K562 (cell line): ENCODE measurements around the gene KCNK6. TPM values are rescaled to one million over a fixed set of nuclear protein-coding genes. Genes with fewer than 3 reads are reported as not detected.

Experiments used
- ATAC-seq: fragments of 200-7000 bp; cut with Tn5 transposase; 3 replicates; pipeline ENCODE4 v1.9.1; 2020; ENCODE audit warnings: moderate library complexity
- BruUV-seq: library from RNA; stranded (reverse); fragments of 400-500 nt; replicated peaks from 2 replicates; lab custom pipeline; 2021; lab: Mats Ljungman, UMichigan
- CTCF ChIA-PET: fragments of 300-600 bp; formaldehyde crosslinking; extraction: SDS; loops from one replicate; lab custom pipeline; 2021; ENCODE audit warnings: low intra/inter-chr PET ratio; lab: Yijun Ruan, JAX
- POLR2A ChIA-PET: fragments of 300-600, 350-650 bp; sonication (Branson Sonifier 250); formaldehyde crosslinking; extraction: SDS; loops from one replicate; lab custom pipeline; 2021; ENCODE audit warnings: antibody characterized with exemption, inconsistent platforms; lab: Yijun Ruan, JAX
- DNase-seq, 4 experiments: peaks; one replicate each; pipeline versions ENCODE4 v3.0.0 to v3.0.0-alpha.2; 2011 to 2018; ENCODE audit warnings: low spot score in 3 of 4, mixed read lengths in 3 of 4; ENCODE audit errors: extremely low read depth in 1 of 4
- FAIRE-seq: peaks from 2 replicates; lab custom pipeline; 2011; peaks lifted over from hg19 to GRCh38; lab: Jason Lieb, UNC
- H2AFZ ChIP-seq: 2 replicates; pipeline ENCODE4 v1.6.0; 2011; ENCODE audit warnings: low read depth, low read length, control low read depth, inconsistent platforms
- H3K27ac ChIP-seq: fragments of 200-600 bp; 3 replicates; pipeline ENCODE4 v1.8.0; 2011; ENCODE audit warnings: low read depth, mild to moderate bottlenecking, control low read depth, inconsistent platforms, low read length, moderate library complexity, mixed read lengths; ENCODE audit errors: extremely low read depth
- H3K27me3 ChIP-seq, 2 experiments: fragments of 300-600 bp in 1 of 2; 2 replicates in 1 of 2; 3 replicates in 1 of 2; pipeline versions ENCODE4 v1.6.0 to v1.8.0; 2011; ENCODE audit warnings: inconsistent platforms in 2 of 2, low read length in 2 of 2, mild to moderate bottlenecking in 1 of 2, mixed read lengths in 1 of 2, moderate library complexity in 1 of 2; ENCODE audit not compliant: control insufficient read depth in 2 of 2, insufficient read depth in 2 of 2
- H3K36me3 ChIP-seq: fragments of 300-600 bp; 3 replicates; pipeline ENCODE4 v1.8.0; 2011; ENCODE audit warnings: mild to moderate bottlenecking, low read length, inconsistent platforms; ENCODE audit not compliant: control insufficient read depth, insufficient read depth
- H3K4me1 ChIP-seq, 2 experiments: fragments of 200-600 bp in 1 of 2; replicated peaks in 1 of 2; 2 replicates in 1 of 2; 3 replicates in 1 of 2; pipeline versions ENCODE4 v1.5.1 to v1.8.0; 2011; ENCODE audit warnings: inconsistent platforms in 2 of 2, low read length in 2 of 2, mild to moderate bottlenecking in 1 of 2, mixed read lengths in 1 of 2, moderate library complexity in 1 of 2; ENCODE audit not compliant: control insufficient read depth in 2 of 2, insufficient read depth in 2 of 2
- H3K4me2 ChIP-seq: 2 replicates; pipeline ENCODE4 v1.6.1; 2011; ENCODE audit warnings: low read length, control low read depth, inconsistent platforms, mixed read lengths; ENCODE audit not compliant: insufficient read depth
- H3K4me3 ChIP-seq: fragments of 200-600 bp; sonication (generic), shearing (Covaris generic); 2 replicates; pipeline ENCODE4 v1.5.1; 2016; ENCODE audit warnings: control low read depth, inconsistent platforms
- H3K79me2 ChIP-seq: fragments of 200-600 bp; 3 replicates; pipeline ENCODE4 v1.8.0; 2011; ENCODE audit warnings: low read length, inconsistent platforms; ENCODE audit not compliant: control insufficient read depth, insufficient read depth
- H3K9ac ChIP-seq, 2 experiments: 2 replicates each; pipeline versions ENCODE4 v1.6.0 to v1.6.1; 2011; ENCODE audit warnings: low read depth in 2 of 2, low read length in 2 of 2, control low read depth in 1 of 2, inconsistent platforms in 1 of 2, mild to moderate bottlenecking in 1 of 2, mixed read lengths in 1 of 2; ENCODE audit not compliant: insufficient read depth in 1 of 2
- H3K9me1 ChIP-seq: one replicate; pipeline ENCODE4 v1.6.0; 2011; ENCODE audit warnings: inconsistent platforms, mild to moderate bottlenecking, low read length, moderate library complexity; ENCODE audit not compliant: control insufficient read depth, insufficient read depth
- H3K9me3 ChIP-seq: replicated peaks from 2 replicates; pipeline ENCODE4 v1.5.1; 2011; ENCODE audit warnings: low read depth, low read length, inconsistent platforms; ENCODE audit not compliant: control insufficient read depth, insufficient read depth
- H4K20me1 ChIP-seq: replicated peaks from 2 replicates; pipeline ENCODE4 v1.6.1; 2011; ENCODE audit warnings: low read length, inconsistent platforms, mixed read lengths; ENCODE audit not compliant: control insufficient read depth, insufficient read depth
- CREBBP ChIP-seq: IDR thresholded peaks from one replicate; pipeline ENCODE4 v1.6.1; 2012; ENCODE audit warnings: low read depth, mild to moderate bottlenecking, control low read depth, inconsistent platforms, low read length
- WGBS: fragments of 100-300 bp; shearing (Covaris generic); methylation state at CpG from one replicate; pipeline ENCODE4 v1.1.6; 2016; ENCODE audit warnings: low coverage, mixed read lengths; ENCODE audit not compliant: insufficient coverage; ENCODE audit errors: missing lambda C conversion rate; 5-methylcytosine and 5-hydroxymethylcytosine counted together
- in situ Hi-C: fragments of 300-500 bp; cut with MboI; formaldehyde crosslinking; loops from 4 replicates; pipeline ENCODE4 v1.15.0; 2018; ENCODE audit warnings: inconsistent platforms, mixed read lengths
- intact Hi-C: fragments of 100-400 bp; cut with micrococcal nuclease; formaldehyde crosslinking; loops from 2 replicates; pipeline ENCODE4 v1.14.2; 2022
- polyA plus RNA-seq, 8 experiments: library from polyadenylated mRNA; depleted of rRNA in 4 of 8; stranded (reverse) in 5 of 8; unstranded in 3 of 8; fragments of >200 nt; fragmentation: Nextera tagmentation in 2 of 8; fragmentation: Illumina TruSeq in 1 of 8; extraction: Ambion mirVana in 2 of 8; extraction: Trizol in 1 of 8; gene quantifications; 2 replicates each; pipeline versions ENCODE4 v1.2.1 to v1.2.3, GENCODE V29; 2011 to 2014; ENCODE audit warnings: inconsistent platforms in 1 of 8, missing spikeins in 1 of 8
- total RNA-seq, 7 experiments: library from RNA; depleted of rRNA in 6 of 7; stranded (reverse); fragments of >200 nt in 6 of 7; fragmentation: Illumina TruSeq in 2 of 7; extraction: Trizol in 2 of 7; gene quantifications; 2 replicates each; pipeline versions ENCODE4 v1.2.1 to v1.2.3, GENCODE V29; 2011 to 2021; ENCODE audit warnings: low replicate concordance in 1 of 7
- TF ChIP-seq, protein P1 (sequence below): fragments of 450-650 bp; IDR thresholded peaks from 2 replicates; pipeline ENCODE4 v1.6.1; 2016; ENCODE audit warnings: mild to moderate bottlenecking, moderate library complexity
- TF ChIP-seq, protein P2 (sequence below): fragments of 450-650 bp; formaldehyde crosslinking; IDR thresholded peaks from 2 replicates; pipeline ENCODE4 v1.4.0; 2020; ENCODE audit warnings: mild to moderate bottlenecking, mixed read lengths

KCNK6 gene
- total and polyA plus RNA-seq, 9 of the 15 experiments (the other 6 are each of a cell fraction or from before 2014, with no cell fraction given): 0.05 to 0.42 (median 0.15) TPM

DNA sequence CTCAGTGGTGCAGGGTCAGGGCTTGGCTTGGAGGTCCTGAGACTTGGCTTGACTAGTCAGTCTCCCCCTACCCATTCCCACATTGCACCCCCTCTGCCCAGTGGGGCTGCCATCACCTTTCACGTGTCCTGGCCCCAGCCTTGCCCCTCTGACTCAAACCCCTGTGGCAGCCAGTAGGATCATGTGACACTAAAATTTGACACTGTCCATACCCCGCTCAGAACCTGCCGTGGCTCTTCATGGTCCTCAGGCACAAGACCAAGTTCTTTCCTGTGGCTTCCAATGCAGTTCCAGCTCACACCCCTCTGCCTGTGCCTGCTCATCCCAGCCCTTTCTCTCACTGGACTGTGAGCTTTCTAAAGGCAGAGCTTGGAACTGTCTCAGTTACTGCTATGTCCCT, 56.9 kb downstream of the KCNK6 start:
- in situ Hi-C loops: no loop called here

More for the DNA sequence above, 56.9 kb downstream of the KCNK6 start:
- H3K9me1 ChIP-seq: no peaks in the 10 kb centered on the region
- H2AFZ ChIP-seq: no peak overlapping the region
- peaks cover 46% of the 10 kb centered on the region for H3K79me2 ChIP-seq
- H3K27me3 ChIP-seq: no peaks in the 10 kb centered on the region
- ChIA-PET POLR2A (interaction anchor here (1.2 to 3.8 kb wide), 2 partner anchors 9 to 11 kb away, joined by 6 to 27 read pairs; partner anchors contain the start of gene GGN), CTCF (no interaction called here)
- H3K27ac ChIP-seq: no peak overlapping the region
- no TSS peak for BruUV-seq
- H3K9me3 ChIP-seq: no peaks in the 10 kb centered on the region; the same call in 1 of the 2 replicates
- peaks cover 16% of the 10 kb centered on the region for H4K20me1 ChIP-seq
- peak overlapping the region; percentile 88; the same call in 1 of the 2 replicates for H3K4me3 ChIP-seq
- H3K4me2 ChIP-seq: no peak overlapping the region; the same call in 1 of the 2 replicates
- TF ChIP-seq CREBBP: no peak
- TF ChIP-seq, protein P1, sequence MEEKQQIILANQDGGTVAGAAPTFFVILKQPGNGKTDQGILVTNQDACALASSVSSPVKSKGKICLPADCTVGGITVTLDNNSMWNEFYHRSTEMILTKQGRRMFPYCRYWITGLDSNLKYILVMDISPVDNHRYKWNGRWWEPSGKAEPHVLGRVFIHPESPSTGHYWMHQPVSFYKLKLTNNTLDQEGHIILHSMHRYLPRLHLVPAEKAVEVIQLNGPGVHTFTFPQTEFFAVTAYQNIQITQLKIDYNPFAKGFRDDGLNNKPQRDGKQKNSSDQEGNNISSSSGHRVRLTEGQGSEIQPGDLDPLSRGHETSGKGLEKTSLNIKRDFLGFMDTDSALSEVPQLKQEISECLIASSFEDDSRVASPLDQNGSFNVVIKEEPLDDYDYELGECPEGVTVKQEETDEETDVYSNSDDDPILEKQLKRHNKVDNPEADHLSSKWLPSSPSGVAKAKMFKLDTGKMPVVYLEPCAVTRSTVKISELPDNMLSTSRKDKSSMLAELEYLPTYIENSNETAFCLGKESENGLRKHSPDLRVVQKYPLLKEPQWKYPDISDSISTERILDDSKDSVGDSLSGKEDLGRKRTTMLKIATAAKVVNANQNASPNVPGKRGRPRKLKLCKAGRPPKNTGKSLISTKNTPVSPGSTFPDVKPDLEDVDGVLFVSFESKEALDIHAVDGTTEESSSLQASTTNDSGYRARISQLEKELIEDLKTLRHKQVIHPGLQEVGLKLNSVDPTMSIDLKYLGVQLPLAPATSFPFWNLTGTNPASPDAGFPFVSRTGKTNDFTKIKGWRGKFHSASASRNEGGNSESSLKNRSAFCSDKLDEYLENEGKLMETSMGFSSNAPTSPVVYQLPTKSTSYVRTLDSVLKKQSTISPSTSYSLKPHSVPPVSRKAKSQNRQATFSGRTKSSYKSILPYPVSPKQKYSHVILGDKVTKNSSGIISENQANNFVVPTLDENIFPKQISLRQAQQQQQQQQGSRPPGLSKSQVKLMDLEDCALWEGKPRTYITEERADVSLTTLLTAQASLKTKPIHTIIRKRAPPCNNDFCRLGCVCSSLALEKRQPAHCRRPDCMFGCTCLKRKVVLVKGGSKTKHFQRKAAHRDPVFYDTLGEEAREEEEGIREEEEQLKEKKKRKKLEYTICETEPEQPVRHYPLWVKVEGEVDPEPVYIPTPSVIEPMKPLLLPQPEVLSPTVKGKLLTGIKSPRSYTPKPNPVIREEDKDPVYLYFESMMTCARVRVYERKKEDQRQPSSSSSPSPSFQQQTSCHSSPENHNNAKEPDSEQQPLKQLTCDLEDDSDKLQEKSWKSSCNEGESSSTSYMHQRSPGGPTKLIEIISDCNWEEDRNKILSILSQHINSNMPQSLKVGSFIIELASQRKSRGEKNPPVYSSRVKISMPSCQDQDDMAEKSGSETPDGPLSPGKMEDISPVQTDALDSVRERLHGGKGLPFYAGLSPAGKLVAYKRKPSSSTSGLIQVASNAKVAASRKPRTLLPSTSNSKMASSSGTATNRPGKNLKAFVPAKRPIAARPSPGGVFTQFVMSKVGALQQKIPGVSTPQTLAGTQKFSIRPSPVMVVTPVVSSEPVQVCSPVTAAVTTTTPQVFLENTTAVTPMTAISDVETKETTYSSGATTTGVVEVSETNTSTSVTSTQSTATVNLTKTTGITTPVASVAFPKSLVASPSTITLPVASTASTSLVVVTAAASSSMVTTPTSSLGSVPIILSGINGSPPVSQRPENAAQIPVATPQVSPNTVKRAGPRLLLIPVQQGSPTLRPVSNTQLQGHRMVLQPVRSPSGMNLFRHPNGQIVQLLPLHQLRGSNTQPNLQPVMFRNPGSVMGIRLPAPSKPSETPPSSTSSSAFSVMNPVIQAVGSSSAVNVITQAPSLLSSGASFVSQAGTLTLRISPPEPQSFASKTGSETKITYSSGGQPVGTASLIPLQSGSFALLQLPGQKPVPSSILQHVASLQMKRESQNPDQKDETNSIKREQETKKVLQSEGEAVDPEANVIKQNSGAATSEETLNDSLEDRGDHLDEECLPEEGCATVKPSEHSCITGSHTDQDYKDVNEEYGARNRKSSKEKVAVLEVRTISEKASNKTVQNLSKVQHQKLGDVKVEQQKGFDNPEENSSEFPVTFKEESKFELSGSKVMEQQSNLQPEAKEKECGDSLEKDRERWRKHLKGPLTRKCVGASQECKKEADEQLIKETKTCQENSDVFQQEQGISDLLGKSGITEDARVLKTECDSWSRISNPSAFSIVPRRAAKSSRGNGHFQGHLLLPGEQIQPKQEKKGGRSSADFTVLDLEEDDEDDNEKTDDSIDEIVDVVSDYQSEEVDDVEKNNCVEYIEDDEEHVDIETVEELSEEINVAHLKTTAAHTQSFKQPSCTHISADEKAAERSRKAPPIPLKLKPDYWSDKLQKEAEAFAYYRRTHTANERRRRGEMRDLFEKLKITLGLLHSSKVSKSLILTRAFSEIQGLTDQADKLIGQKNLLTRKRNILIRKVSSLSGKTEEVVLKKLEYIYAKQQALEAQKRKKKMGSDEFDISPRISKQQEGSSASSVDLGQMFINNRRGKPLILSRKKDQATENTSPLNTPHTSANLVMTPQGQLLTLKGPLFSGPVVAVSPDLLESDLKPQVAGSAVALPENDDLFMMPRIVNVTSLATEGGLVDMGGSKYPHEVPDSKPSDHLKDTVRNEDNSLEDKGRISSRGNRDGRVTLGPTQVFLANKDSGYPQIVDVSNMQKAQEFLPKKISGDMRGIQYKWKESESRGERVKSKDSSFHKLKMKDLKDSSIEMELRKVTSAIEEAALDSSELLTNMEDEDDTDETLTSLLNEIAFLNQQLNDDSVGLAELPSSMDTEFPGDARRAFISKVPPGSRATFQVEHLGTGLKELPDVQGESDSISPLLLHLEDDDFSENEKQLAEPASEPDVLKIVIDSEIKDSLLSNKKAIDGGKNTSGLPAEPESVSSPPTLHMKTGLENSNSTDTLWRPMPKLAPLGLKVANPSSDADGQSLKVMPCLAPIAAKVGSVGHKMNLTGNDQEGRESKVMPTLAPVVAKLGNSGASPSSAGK: no peak
- TF ChIP-seq, protein P2, sequence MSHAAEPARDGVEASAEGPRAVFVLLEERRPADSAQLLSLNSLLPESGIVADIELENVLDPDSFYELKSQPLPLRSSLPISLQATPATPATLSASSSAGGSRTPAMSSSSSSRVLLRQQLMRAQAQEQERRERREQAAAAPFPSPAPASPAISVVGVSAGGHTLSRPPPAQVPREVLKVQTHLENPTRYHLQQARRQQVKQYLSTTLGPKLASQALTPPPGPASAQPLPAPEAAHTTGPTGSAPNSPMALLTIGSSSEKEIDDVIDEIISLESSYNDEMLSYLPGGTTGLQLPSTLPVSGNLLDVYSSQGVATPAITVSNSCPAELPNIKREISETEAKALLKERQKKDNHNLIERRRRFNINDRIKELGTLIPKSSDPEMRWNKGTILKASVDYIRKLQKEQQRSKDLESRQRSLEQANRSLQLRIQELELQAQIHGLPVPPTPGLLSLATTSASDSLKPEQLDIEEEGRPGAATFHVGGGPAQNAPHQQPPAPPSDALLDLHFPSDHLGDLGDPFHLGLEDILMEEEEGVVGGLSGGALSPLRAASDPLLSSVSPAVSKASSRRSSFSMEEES (CRISPR knock-in tag): peak; percentile 43
- peaks cover 59% of the 10 kb centered on the region for H3K36me3 ChIP-seq
- DNase-seq (no peak), ATAC-seq (no peak), FAIRE-seq (no peak)
- H3K9ac ChIP-seq: peak overlapping the region; percentile 93 to 98; a peak in 2 of 4 replicates
- intact Hi-C loops: no loop called here
- 88% methylated on average over 3 of the region's 3 CpGs for WGBS
- H3K4me1 ChIP-seq: peaks cover 4 to 13% of the 10 kb centered on the region in 2 experiments; a peak in 4 of 5 replicates
